Neural cell (in vitro differentiated cells): ENCODE results near the gene C4orf51. TPM values are rescaled to one million over a fixed set of nuclear protein-coding genes. Genes with fewer than 3 reads are reported as not detected.

ENCODE experiments used
- H2AFZ ChIP-seq: fragments of 200-600, 300-800 bp; sonication (generic), shearing (Covaris generic); 2 replicates; pipeline ENCODE4 v1.6.0; 2014; ENCODE audit warnings: low read depth, mild to moderate bottlenecking, antibody characterized with exemption, low read length, moderate library complexity
- H3F3A ChIP-seq: fragments of 200-600 bp; shearing (Covaris generic); 2 replicates; pipeline ENCODE4 v1.6.1; 2016; ENCODE audit warnings: mild to moderate bottlenecking, moderate library complexity, mixed read lengths, antibody characterized with exemption, low read length; ENCODE audit not compliant: insufficient read depth, poor library complexity, severe bottlenecking
- H3K27ac ChIP-seq: fragments of 200-600, 300-800 bp; sonication (generic), shearing (Covaris generic); 2 replicates; pipeline ENCODE4 v1.5.1; 2014; ENCODE audit warnings: mild to moderate bottlenecking, low read length, moderate library complexity
- H3K27me3 ChIP-seq: fragments of 300-800, 200-600 bp; sonication (generic), shearing (Covaris generic); 2 replicates; pipeline ENCODE4 v1.6.0; 2014; ENCODE audit warnings: mild to moderate bottlenecking, low read depth, low read length, moderate library complexity; ENCODE audit not compliant: insufficient read depth
- H3K36me3 ChIP-seq: fragments of 300-800, 200-600 bp; sonication (generic), shearing (Covaris generic); 2 replicates; pipeline ENCODE4 v1.5.1; 2014; ENCODE audit warnings: mild to moderate bottlenecking, antibody characterized with exemption, low read length, moderate library complexity; ENCODE audit not compliant: insufficient read depth
- H3K4me2 ChIP-seq: fragments of 300-800, 200-600 bp; sonication (generic), shearing (Covaris generic); 2 replicates; pipeline ENCODE4 v1.6.0; 2014; ENCODE audit warnings: mild to moderate bottlenecking, low read length
- H3K4me3 ChIP-seq: fragments of 300-800, 200-600 bp; sonication (generic), shearing (Covaris generic); 2 replicates; pipeline ENCODE4 v1.5.1; 2014; ENCODE audit warnings: mild to moderate bottlenecking, low read length, moderate library complexity
- H3K79me2 ChIP-seq: fragments of 200-600 bp; shearing (Covaris generic); replicated peaks from 2 replicates; pipeline ENCODE4 v1.6.0; 2014; ENCODE audit warnings: mild to moderate bottlenecking, low read length, moderate library complexity; ENCODE audit not compliant: insufficient read depth
- H3K9ac ChIP-seq: fragments of 300-800, 200-600 bp; sonication (generic), shearing (Covaris generic); 2 replicates; pipeline ENCODE4 v1.6.1; 2016; ENCODE audit warnings: mild to moderate bottlenecking, low read length, mixed read lengths
- H3K9me2 ChIP-seq: fragments of 200-600 bp; shearing (Covaris generic); 2 replicates; pipeline ENCODE4 v1.6.1; 2016; ENCODE audit warnings: mild to moderate bottlenecking, low read length, mixed read lengths; ENCODE audit not compliant: insufficient read depth
- H3K9me3 ChIP-seq: fragments of 200-600, 300-800 bp; sonication (generic), shearing (Covaris generic); 2 replicates; pipeline ENCODE4 v1.6.1; 2016; ENCODE audit warnings: mild to moderate bottlenecking, mixed run types, low read length, moderate library complexity, mixed read lengths
- H4K20me1 ChIP-seq: fragments of 200-600 bp; shearing (Covaris generic); 2 replicates; pipeline ENCODE4 v1.6.1; 2016; ENCODE audit warnings: mild to moderate bottlenecking, mixed run types; ENCODE audit not compliant: insufficient read depth
- EP300 ChIP-seq: fragments of 450-650 bp; conservative IDR thresholded peaks from 2 replicates; pipeline ENCODE4 v1.6.1; 2014; ENCODE audit warnings: antibody characterized with exemption, mild to moderate bottlenecking, moderate library complexity; ENCODE audit not compliant: poor library complexity, severe bottlenecking
- EZH2 ChIP-seq: fragments of 200-600, 300-800 bp; shearing (Covaris generic), sonication (generic); IDR thresholded peaks from 2 replicates; pipeline ENCODE4 v1.6.1; 2014; ENCODE audit warnings: antibody characterized with exemption, low read length, borderline replicate concordance, mild to moderate bottlenecking; ENCODE audit not compliant: insufficient read depth, poor library complexity, severe bottlenecking
- MXI1 ChIP-seq: fragments of 450-650 bp; conservative IDR thresholded peaks from 2 replicates; pipeline ENCODE4 v1.6.1; 2014; ENCODE audit warnings: antibody characterized with exemption, mild to moderate bottlenecking; ENCODE audit not compliant: poor library complexity, severe bottlenecking
- POLR2AphosphoS5 ChIP-seq: IDR thresholded peaks from 2 replicates; pipeline ENCODE4 v1.6.1; 2012
- RAD21 ChIP-seq: fragments of 450-650 bp; conservative IDR thresholded peaks from 2 replicates; pipeline ENCODE4 v1.6.1; 2014; ENCODE audit warnings: antibody characterized with exemption, mild to moderate bottlenecking, moderate library complexity
- SMC3 ChIP-seq: fragments of 450-650 bp; conservative IDR thresholded peaks from 2 replicates; pipeline ENCODE4 v1.6.1; 2014; ENCODE audit warnings: antibody characterized with exemption, mild to moderate bottlenecking, moderate library complexity; ENCODE audit not compliant: poor library complexity
- TAF1 ChIP-seq: IDR thresholded peaks from 2 replicates; pipeline ENCODE4 v1.6.1; 2012; ENCODE audit warnings: low read depth
- polyA plus RNA-seq: library from polyadenylated mRNA; depleted of rRNA; stranded (reverse); fragments of >200 nt; gene quantifications from 2 replicates; pipeline ENCODE4 v1.2.3, GENCODE V29; 2014
- TF ChIP-seq, protein P1 (sequence below): fragments of 450-650 bp; IDR thresholded peaks from 2 replicates; pipeline ENCODE4 v1.5.1; 2014; ENCODE audit warnings: antibody characterized with exemption, mild to moderate bottlenecking, moderate library complexity; ENCODE audit not compliant: poor library complexity, severe bottlenecking
- TF ChIP-seq, protein P2 (sequence below): IDR thresholded peaks from 2 replicates; pipeline ENCODE4 v1.6.1; 2012; ENCODE audit warnings: borderline replicate concordance

Gene C4orf51
- polyA plus RNA-seq, 1 donor from 2014 or later: not detected

GRCh38 chr4:145680902-145681301 is 956 bp downstream of the C4orf51 start:
- Histone ChIP-seq H3K9ac (no peak overlapping the region), H3K79me2 (no peaks in the 10 kb centered on the region), H2AFZ (no peak overlapping the region), H3F3A (no peaks in the 10 kb centered on the region), H3K4me2 (no peak overlapping the region), H3K27ac (no peak overlapping the region), H4K20me1 (no peaks in the 10 kb centered on the region), H3K36me3 (no peaks in the 10 kb centered on the region), H3K4me3 (no peak overlapping the region), H3K9me3 (peaks cover 2% of the 10 kb centered on the region), H3K9me2 (no peaks in the 10 kb centered on the region), H3K27me3 (no peaks in the 10 kb centered on the region)
- TF ChIP-seq RAD21: no peak
- TF ChIP-seq POLR2AphosphoS5: no peak
- no peak for TF ChIP-seq TAF1
- no peak for TF ChIP-seq EP300
- TF ChIP-seq EZH2: no peak
- TF ChIP-seq, protein P1, sequence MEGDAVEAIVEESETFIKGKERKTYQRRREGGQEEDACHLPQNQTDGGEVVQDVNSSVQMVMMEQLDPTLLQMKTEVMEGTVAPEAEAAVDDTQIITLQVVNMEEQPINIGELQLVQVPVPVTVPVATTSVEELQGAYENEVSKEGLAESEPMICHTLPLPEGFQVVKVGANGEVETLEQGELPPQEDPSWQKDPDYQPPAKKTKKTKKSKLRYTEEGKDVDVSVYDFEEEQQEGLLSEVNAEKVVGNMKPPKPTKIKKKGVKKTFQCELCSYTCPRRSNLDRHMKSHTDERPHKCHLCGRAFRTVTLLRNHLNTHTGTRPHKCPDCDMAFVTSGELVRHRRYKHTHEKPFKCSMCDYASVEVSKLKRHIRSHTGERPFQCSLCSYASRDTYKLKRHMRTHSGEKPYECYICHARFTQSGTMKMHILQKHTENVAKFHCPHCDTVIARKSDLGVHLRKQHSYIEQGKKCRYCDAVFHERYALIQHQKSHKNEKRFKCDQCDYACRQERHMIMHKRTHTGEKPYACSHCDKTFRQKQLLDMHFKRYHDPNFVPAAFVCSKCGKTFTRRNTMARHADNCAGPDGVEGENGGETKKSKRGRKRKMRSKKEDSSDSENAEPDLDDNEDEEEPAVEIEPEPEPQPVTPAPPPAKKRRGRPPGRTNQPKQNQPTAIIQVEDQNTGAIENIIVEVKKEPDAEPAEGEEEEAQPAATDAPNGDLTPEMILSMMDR: no peak
- no peak for TF ChIP-seq MXI1
- TF ChIP-seq, protein P2, sequence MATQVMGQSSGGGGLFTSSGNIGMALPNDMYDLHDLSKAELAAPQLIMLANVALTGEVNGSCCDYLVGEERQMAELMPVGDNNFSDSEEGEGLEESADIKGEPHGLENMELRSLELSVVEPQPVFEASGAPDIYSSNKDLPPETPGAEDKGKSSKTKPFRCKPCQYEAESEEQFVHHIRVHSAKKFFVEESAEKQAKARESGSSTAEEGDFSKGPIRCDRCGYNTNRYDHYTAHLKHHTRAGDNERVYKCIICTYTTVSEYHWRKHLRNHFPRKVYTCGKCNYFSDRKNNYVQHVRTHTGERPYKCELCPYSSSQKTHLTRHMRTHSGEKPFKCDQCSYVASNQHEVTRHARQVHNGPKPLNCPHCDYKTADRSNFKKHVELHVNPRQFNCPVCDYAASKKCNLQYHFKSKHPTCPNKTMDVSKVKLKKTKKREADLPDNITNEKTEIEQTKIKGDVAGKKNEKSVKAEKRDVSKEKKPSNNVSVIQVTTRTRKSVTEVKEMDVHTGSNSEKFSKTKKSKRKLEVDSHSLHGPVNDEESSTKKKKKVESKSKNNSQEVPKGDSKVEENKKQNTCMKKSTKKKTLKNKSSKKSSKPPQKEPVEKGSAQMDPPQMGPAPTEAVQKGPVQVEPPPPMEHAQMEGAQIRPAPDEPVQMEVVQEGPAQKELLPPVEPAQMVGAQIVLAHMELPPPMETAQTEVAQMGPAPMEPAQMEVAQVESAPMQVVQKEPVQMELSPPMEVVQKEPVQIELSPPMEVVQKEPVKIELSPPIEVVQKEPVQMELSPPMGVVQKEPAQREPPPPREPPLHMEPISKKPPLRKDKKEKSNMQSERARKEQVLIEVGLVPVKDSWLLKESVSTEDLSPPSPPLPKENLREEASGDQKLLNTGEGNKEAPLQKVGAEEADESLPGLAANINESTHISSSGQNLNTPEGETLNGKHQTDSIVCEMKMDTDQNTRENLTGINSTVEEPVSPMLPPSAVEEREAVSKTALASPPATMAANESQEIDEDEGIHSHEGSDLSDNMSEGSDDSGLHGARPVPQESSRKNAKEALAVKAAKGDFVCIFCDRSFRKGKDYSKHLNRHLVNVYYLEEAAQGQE: no peak
- TF ChIP-seq SMC3: no peak

DNA sequence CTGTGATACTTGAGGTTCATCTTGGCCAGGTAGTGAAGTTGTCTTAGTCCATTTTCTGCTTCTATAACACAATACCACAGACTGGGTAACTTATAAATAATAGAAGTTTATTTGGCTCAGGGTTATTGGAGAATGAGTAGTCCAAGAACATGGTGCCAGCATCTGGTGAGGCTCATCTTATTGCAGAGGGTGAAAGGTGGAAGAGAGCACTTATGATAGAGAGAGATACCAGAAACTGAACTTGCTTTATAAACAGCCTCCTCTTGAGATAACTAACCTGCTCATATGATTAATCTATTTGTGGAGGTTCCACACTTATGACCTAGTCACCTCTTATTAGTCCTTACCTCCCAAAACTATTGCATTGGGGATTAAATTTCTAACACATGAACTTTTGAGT is 1.6 kb downstream of the C4orf51 start:
- no peaks in the 10 kb centered on the region for H3K27me3 ChIP-seq
- no peaks in the 10 kb centered on the region for H3F3A ChIP-seq
- H3K9me3 ChIP-seq: peaks cover 2% of the 10 kb centered on the region
- H3K36me3 ChIP-seq: no peaks in the 10 kb centered on the region
- no peak overlapping the region for H2AFZ ChIP-seq
- TF ChIP-seq MXI1 (no peak), RAD21 (no peak), POLR2AphosphoS5 (no peak), TAF1 (no peak), EZH2 (no peak), EP300 (no peak), SMC3 (no peak)
- TF ChIP-seq, protein P1: no peak
- TF ChIP-seq, protein P2: no peak
- H3K4me2 ChIP-seq: no peak overlapping the region
- H3K79me2 ChIP-seq: no peaks in the 10 kb centered on the region
- no peaks in the 10 kb centered on the region for H3K9me2 ChIP-seq
- H3K27ac ChIP-seq: no peak overlapping the region
- H3K9ac ChIP-seq: no peak overlapping the region
- H4K20me1 ChIP-seq: no peaks in the 10 kb centered on the region
- H3K4me3 ChIP-seq: no peak overlapping the region
